HG02798 (cell line): Measurements from ENCODE around the gene INO80C.
"Not testable (repeated sequence)": the region's sequence is repeated elsewhere in the genome, so short reads cannot be mapped to it uniquely, and the experiment has no call there.

Source experiments
- ATAC-seq: cut with Tn5 transposase; IDR thresholded peaks from one replicate; pipeline ENCODE4 v1.9.1; 2021; ENCODE audit warnings: mild to moderate bottlenecking; ENCODE audit not compliant: unreplicated experiment, poor library complexity

Gene INO80C

DNA sequence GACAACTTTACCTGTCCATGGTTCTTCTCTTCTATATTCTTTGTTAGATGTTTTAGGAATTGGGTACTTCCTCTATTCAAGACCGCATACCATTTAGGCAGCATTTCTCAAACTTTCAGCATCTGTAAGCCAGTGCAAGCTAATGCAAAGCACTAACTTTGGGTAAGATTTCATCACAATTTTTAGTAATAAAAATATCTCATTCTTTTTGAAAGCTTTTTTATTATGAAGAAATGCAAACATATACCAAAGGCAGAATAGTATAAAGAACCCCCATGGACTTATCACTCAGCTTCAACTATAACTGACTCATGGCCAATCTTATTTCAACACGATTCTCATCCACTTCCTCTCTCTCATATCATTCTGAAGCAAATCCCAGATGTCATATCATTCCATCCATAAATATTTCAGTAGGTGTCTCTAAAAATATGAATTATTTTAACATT, 32.9 kb downstream of the INO80C start:
- ATAC-seq, result no peak

DNA sequence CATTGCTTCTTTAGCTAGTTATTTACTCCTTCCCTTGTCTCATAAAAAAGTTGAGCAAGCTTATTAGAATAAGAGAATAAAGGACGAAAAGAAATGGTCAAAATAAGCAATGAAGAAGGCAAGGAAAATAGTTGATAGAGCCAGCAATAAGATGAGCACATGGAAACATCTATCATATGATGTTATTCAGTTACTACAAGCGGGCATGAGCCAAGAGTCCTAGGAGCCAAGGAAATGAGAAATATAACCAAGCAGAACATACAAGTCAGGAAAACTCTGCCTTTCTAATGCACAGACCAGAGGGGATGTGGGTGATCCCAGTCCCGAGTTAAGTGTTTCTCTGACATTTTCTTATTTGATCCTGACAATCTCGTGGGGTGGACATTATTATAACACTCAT, 33.9 kb downstream of the INO80C start:
- no peak for ATAC-seq

DNA sequence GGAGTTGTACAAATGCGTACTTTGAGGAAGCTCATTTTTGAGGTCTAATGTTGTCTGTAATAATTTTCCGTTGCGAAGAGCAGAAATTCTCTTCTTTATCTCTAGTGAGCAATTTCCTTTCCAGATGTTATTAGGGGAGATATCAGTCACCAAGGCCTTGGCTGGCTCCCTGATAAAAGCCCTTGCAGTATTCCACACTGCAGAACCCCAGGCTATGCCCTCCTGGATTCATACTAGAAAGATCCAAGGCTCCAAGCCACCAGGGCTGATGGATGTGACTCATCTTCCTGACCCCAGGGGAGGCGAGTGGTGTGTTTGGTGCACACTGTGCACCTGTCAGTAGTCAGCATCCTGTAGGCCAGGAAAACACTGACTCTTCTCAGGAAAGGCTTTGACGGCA, 34.7 kb downstream of the INO80C start:
- no peak for ATAC-seq

DNA sequence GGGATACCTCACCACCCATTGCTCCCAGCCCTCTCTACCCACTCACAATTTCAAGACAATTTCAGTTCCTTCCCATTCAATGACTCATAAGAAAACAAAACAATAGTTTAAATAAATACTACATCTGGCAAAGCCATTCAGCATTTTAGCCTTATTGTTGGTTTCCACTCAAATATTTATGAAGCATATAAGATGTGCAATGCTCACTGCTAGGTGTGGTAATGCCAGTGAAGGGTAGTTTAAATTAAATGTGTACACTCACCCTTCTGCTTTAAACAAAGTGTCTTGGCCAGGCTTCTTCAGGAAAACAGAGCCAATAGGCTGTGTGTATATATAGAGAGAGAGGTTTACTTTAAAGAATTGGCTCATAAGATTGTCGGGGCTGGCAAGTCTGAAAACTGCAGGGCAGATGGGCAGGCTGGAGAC, 37.0 kb downstream of the INO80C start:
- no peak for ATAC-seq

DNA sequence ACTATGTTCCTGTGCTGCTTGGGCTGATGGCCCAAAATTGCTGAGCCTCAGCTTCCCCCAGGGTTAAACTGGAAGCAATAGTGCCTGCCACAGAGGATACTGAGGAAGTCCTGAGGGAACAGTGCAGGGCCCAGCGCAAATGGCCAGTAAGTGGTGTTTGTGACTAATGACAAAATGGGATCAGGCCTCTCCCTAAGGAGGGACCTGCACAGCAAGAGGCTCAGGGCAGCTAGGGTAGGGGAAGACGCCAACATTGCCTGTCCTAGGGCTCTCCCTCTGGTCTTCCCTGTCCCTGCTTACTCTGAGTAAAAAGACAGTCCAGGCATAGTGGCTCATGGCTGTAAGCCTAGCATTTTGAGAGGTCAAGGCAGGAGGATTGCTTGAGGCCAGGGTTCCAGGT, 37.8 kb downstream of the INO80C start:
- ATAC-seq, result no peak

DNA sequence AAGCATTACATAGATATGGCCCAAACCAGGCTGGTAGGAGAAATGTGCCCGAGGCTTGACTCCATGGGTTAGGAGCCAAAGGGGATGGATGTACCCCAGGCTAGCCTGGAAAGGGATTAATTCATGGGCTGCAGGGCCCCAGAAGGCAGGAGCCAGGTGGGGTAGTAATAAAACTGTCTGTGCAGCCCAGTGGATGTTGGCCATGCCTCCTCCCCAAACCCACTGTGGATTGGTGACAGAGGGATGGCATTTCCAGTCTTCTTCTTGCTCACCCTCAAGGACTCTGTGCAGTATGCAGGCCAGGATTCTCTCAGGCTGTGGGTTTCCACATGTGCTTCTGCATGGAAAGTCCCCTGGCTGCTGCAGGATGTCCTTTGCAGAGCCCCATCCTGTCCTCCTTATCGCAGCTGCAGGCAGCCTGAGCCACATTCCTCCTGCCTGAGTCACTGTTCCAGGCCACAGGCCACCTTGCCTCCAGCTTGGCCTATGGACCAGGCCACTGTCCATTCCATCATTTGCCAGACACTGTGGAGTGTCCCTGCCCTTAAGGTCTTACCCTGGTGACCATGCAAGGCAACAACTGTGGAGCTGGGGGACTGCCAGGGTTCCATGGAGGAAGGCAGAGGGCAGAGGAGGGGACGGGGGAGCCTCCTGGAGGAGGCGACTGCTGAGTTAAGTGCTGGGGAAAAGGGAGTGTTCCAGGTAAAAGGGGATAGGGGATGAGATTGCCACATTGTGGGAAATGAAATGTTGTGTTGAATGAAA, 38.9 kb downstream of the INO80C start:
- ATAC-seq, result peak; percentile 66

DNA sequence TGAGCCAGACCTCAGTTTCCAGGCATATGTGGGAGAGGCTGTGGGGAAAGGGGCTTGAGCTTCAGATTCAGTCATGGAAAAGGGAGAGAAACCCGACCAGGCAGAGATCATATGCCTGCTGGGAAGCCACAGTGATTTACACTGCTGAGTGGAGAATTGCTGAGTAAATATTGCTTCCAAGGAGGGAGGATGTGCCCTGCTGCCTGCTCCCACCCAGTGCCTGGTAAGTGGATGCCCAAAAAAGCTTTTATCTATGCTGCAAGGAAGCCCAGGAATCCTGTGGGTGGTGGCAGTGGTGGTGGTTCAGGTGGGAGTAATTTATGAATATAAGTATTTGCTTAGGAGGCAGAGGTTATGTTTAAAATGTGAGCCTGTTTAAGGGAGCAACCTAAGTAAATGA, 39.5 kb downstream of the INO80C start:
- no peak for ATAC-seq

DNA sequence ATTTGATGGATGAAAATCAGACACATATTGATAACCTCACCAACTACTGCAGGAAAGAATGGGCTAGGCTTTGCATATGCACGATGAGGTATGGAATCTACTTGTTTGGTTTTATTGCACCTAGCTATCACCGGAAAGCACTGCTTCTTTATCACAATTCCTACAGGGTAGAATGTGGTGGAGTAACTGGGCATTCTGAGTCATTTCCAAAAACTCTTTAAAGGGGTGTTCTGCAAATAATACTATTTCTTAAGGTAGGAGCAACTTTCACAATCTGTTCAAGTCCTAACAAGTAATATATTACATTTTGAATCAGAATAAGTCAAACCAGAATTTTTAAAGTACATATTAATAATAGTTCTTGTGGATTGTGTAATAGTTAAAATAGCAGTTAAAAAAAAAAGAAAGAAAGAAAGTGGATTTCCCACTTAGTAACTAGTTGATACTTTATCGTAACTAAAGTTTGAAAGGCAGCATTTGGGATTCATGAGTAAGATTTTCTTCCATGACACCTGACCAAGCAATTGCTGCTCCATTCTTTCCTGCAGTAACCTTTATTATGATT, 40.5 kb downstream of the INO80C start:
- ATAC-seq, result no peak

DNA sequence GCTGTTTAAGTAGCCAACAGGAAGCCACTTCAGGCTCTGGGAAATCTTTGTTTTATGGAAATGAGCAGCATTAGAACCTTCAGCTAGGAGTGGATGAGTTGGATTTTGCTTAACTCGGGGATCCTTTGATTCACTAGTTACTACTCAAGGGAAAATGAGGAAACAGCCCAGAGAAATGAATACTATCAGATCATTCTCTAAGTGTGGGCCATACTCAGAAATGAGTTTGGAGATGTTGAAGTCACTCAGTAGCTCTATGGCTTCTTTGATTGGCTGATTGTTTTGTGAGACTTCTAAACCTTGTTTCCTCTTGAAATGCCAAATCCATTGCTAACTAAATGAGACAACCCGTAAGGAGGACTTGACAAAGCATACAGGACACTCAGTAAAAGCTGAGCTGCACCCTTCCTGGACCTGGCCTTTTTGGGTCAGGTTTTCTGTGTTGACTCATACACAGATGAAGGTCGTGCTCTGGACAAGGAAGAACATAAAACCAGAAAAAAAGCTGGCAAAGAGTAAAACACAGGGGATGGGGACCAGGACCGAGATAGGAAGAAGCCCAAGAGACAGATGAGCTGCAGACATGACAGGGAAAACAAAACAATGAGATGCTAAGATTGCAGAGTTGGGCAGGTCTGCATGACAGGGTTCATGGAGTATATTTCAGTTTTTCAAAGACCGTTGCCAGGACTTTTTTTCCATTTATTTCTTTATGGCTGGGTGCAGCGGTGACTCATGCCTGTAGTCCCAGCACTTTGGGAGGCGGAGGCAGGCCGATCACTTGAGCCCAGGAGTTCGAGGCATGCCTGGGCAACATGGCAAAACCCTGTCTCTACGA, 41.6 kb downstream of the INO80C start:
- ATAC-seq, result no peak

DNA sequence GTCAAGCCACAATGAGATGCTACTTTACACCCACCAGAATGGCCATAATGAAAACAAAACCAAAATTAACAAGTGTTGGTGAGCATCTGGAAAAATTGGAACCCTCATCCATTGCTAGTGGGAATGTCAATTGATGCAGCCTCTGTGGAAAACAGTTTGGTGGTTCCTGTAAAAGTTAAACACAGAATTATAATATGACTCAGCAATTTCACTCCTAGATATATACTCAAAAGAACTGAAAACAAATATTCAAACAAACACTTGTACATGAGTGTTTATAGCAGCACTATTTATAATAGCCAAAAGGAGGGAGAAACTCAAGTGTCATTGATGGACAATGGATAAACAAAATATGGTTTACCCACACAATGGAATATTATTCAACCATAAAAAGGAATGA, 43.0 kb downstream of the INO80C start:
- no peak for ATAC-seq

DNA sequence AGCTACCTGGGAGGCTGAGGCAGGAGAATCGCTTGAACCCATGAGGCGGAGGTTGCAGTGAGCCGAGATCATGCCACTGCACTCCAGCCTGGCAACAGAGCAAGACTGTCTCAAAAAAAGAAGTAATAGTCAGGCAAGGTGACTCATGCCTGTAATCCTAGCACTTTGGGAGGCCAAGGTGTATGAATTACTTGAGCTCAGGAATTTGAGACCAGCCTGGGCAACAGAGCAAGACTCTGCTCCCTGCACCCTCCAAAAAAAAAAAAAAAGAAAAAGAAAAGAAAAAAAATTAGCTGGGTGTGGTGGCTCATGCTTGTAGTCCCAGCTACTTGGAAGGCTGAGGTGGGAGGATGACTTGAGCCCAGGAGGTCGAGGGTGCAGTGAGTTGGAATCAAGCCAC, 44.7 kb downstream of the INO80C start:
- ATAC-seq, result not testable (repeated sequence)

DNA sequence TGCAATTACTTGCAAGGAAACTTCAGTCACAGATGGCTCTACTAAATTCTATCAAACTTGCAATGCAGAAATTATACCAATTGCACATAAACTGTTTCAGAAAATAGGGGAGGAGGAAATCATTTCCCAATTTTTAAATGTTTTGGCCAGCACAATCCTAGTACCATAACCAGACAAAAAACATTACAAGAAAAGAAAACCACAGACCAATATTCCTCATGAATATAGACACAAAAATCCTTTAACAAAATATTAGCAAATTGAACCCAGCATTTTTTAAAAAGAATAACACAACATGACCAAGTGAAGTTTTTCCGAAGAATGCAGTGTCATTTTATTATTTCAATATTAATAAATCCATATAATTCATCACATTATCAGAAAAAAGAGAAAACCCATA, 45.8 kb downstream of the INO80C start:
- no peak for ATAC-seq

DNA sequence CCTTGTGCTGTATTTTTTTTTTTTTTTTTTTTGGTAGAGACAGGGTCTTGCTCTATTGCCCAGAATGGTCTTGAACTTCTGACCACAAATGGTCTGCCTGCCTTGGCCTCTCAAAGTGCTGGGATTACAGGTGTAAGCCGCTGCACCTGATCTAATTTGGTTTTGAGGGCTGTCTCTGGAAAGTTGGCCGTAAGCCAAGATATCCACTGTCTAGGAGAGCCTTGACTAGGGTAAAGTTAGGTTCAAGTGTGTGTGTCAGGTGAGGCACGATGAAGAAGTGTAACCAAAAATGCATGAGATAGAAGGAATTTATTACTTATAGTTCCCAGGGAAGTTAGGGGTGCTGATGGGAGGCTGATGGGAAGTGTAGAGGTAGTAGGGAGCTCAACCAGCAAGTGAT, 46.7 kb downstream of the INO80C start:
- no peak for ATAC-seq

DNA sequence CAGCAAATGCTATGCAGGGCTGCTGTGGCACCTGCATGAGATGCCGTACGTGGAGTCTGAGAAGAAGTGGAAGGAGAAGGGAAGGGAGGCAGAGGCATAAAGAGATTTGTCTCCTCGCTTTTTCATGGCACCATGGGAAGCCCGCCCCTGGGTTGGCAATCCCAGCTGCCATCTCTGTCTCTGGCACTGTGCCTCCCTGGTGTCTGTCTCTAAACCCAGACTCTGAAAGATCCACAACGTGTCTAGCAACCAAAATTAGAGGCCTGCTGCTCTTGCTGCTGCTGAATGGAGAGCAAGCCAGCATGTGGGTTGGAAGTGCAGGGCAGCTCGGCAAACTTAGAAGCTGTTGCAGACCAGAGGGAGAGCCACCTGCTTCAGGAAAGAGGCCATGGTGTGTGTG, 53.1 kb downstream of the INO80C start:
- no peak for ATAC-seq

DNA sequence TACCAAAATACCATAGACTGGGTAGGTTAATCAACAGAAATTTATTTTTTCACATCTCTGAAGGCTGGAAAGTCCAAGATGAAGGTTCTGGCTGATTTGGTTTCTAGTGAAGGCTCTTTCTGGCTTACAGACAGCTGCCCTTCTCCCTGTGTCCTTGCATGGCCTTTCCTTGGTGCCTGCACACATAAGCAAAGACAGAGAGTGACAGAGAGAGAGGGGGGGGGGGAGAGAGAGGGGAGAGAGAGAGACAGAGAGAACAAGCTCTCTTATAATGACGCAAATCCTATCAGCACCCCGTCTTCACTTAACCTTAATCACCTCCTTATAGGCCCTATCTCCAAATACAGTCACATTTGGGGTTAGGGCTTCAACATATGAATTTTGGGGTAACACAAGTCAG, 53.9 kb downstream of the INO80C start:
- ATAC-seq, result no peak

DNA sequence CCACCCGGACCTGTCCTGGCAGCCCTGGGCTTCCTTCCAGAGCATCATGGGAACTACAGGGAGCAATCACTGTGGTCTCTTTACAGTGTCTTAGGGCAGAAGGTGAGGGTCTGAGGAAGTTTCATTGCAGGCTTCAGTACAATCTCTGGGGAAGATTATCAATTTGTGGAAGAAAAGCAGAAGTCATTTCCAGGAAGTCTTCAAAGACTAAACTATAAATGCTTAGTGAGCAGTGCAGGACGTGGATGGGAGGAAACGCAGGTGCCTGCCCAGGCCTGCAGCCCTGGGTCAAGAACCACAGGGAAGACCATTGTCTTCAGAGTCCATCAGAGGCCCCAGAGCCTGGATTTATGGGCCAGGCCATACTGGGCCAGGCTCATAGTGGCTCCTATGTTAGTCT, 54.3 kb downstream of the INO80C start:
- no peak for ATAC-seq

DNA sequence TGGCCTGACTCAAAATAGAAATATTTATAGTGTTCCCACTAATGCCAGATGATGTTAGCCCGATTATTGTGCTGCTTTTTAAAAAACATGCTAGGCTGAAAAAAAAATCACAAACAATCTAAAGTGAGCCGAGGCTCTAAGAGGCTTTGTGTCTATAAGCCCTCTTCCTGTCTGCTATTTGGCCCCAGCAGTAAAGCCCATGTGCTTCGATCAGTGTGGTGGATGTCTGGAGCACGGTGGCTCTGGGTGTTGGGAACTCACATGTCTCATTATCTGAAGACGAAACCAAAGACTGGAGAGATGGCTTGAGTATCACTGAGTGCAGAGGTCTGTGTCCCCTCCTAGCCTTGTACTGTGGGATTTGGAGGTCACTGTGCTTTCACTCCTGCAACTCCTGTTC, 55.1 kb downstream of the INO80C start:
- ATAC-seq, result no peak

DNA sequence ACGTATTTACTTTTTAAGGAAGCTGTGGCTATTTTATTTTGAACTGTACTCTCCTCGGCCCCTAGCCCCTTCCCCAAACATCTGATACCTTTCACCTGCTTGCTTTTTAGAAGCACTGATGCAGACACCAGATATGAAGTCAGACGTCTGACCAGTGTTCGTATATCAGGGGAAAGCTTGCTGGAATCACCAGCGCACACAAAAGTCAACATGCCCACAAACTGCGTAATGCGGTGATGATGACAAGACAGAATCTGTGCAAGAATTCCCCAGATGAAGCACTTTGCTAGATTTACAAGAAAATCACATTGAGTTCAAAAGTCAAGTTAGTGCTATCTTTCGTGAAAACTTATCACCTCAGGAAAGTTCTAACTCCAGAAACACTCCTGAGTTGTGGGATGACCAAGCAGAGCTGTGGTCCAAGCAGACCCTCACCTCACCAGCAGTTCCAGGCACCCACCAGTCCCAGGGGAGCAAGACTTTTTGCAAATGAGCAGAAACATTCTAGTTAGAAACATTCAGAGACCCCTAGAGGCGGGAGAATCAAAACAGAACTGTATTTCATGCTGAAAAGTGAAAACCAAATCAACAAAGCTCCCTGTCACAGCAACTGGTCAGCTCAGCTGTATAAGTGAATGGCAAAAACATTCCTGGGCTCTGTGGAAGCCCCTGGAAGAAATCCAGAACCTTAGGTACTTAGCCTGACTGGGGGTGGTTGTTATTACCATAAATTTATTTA, 55.7 kb downstream of the INO80C start:
- no peak for ATAC-seq

DNA sequence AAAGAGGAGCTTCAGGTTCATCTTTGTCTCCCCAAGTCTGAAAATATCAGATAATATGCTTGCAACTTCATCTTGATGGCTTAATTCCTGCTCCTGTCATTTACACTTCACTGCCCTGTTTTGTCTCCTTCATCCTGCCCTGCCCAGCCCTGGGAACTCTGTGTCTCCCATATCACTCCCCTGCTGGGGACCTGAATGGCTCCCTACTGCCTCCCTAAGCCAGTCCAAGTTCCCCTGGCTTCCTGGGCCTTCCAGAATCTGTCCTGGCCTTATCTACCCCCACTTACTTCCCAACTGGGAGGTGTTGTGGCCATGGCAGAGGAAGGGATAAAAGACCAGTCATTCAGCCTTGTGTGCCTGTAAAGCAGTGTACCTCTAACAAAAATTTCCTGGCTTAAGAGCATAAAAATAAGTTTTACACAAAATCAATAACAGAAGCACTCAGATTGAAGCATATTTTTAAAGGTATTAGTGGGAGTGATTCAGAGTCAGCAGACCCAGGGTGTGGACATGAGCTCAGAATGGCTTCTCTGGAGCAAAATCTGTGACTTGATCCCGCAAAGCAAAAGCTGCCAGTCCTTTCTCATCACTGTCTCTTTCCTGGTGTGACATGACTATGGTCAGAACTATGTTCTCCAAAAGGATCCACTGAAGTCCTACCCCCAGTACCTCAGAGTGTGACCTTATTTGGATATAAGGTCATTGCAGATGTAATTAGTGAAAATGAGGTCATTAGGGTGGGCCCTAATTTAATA, 59.1 kb downstream of the INO80C start:
- ATAC-seq, result no peak

DNA sequence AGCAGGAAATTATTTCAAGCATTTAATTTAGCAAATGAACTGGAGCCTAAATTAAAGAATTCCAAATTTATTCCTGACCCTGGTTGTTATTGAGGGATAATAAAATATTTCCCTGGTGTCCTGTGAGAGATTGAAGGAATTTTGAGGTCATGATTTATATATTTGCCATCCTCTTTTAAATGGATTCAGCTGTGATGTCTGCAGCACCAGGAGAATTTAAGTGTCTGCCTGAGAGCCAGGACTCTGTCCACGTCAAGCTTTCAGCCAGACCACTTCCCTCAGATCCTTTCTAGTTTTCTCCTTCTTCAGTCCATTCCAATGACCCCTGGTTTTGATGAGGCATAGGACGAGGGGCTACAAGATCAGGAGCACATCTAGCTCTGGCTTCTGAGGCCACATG, 59.9 kb downstream of the INO80C start:
- ATAC-seq, result no peak
